Ovary (tissue), 3 donors: Measurements from ENCODE around the gene DNAH8.

ENCODE experiments used
- POLR2A ChIP-seq: fragments of 450-650 bp; IDR thresholded peaks from one replicate; pipeline ENCODE4 v1.6.1; 2017; ENCODE audit warnings: antibody characterized with exemption, mild to moderate bottlenecking, moderate library complexity
- TF ChIP-seq, protein P1 (sequence below), 3 donors: fragments of 450-650 bp in 2 of 3; fragments of 200-600 bp in 1 of 3; IDR thresholded peaks; one replicate each; pipeline versions ENCODE4 v1.5.1 to v1.8.0; 2016 to 2022; ENCODE audit warnings: antibody characterized with exemption in 3 of 3, mild to moderate bottlenecking in 1 of 3
- donor health status: DM: no; HTN: no; CAD: no.

DNA sequence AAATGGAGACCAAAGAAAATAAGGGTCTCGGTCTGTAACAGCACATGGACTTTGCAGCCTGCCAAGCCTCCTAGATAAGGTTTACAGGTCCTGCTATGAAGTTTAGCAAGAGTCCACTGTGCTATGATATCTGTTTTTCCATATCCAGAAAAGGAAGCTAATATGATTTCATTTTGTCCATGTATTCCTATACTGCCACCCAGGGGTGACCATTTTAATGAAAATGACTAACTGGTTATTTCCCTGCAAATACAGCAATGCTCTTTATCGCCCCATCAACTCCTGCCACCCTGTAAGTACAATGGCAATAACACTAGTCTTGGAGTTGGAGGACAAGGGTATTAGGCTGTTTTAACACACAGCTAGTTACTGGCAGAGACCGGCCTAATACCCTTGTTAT lies 218.3 kb downstream of the DNAH8 start:
- TF ChIP-seq, protein P1, sequence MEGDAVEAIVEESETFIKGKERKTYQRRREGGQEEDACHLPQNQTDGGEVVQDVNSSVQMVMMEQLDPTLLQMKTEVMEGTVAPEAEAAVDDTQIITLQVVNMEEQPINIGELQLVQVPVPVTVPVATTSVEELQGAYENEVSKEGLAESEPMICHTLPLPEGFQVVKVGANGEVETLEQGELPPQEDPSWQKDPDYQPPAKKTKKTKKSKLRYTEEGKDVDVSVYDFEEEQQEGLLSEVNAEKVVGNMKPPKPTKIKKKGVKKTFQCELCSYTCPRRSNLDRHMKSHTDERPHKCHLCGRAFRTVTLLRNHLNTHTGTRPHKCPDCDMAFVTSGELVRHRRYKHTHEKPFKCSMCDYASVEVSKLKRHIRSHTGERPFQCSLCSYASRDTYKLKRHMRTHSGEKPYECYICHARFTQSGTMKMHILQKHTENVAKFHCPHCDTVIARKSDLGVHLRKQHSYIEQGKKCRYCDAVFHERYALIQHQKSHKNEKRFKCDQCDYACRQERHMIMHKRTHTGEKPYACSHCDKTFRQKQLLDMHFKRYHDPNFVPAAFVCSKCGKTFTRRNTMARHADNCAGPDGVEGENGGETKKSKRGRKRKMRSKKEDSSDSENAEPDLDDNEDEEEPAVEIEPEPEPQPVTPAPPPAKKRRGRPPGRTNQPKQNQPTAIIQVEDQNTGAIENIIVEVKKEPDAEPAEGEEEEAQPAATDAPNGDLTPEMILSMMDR (IDR thresholded peaks at IDR 0.05) = no peak
- TF ChIP-seq POLR2A = no peak
